IMR-90 (cell line): ENCODE results near the gene HYAL3.

Source experiments
- BHLHE40 ChIP-seq: fragments of 150-350 bp; IDR thresholded peaks from 2 replicates; pipeline ENCODE4 v1.6.1; 2016; ENCODE audit warnings: mild to moderate bottlenecking, low read depth, low read length
- CTCF ChIP-seq: conservative IDR thresholded peaks from 2 replicates; pipeline ENCODE4 v1.5.1; 2012; ENCODE audit warnings: mild to moderate bottlenecking, low read depth, low read length, improper control_type of control experiment
- MXI1 ChIP-seq: IDR thresholded peaks from 2 replicates; pipeline ENCODE4 v1.6.1; 2012; ENCODE audit warnings: low read depth, mild to moderate bottlenecking, low read length, moderate library complexity, borderline replicate concordance
- POLR2A ChIP-seq: IDR thresholded peaks from 2 replicates; pipeline ENCODE4 v1.6.1; 2012; ENCODE audit warnings: mild to moderate bottlenecking, low read depth, low read length

GRCh38 chr3:50266017-50266416 is 33.2 kb downstream of the HYAL3 start:
- TF ChIP-seq CTCF (no peak), MXI1 (no peak), BHLHE40 (no peak), POLR2A (no peak)
